GM21381 (cell line): ENCODE data around the gene OR52I1.
A peak's percentile ranks its signal among the peaks of the same experiment; 100 is the strongest.

Experiments
- ATAC-seq: cut with Tn5 transposase; IDR thresholded peaks from one replicate; pipeline ENCODE4 v1.9.1; 2021; ENCODE audit warnings: mild to moderate bottlenecking, moderate library complexity; ENCODE audit not compliant: unreplicated experiment

Gene OR52I1

DNA sequence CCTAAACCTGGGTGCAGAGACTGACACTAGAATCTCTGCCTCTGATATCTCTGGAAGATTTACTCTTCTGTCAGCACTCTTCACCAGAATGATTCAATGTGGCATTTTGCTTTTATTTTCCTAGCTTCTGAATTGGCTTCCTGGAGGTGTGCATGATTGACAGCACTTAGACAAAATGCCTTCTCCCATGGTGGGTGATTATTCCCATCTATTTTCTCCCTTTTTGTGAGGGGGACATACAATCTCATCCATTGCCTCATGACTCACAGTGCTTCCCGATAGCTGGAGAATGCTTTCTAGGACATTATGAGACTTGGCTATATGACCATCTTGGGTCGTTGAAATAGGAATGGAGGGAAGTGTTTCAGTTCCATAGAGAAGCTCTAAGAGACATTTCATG, 18.1 kb downstream of the OR52I1 start:
- ATAC-seq = no peak

DNA sequence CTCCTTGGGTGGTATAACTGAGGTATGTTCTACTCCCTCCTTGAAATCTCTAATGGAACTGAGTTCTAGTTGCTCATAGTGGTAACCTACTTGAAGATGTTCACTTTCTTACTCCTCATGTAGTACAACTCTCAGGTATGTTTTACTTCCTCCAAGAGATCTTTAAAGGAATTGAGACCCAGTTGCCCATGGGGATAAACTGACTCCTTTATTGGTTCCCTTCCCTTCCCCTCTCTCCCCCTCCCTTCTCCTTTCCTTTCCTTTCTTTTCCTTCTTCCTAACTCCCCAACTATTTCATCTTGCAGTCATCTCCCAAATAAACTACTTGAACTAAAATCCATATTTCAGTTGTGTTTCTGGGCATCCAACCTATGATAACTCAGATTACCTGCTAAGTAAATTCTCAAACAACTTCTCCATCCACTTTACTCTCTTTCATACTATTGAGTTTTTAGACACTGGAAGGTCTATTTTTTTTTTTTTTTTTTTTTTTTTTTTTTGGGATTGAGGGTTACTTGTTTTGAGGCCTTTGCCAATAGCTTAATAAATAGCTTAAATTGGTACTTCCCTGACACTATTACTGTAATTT, 22.1 kb downstream of the OR52I1 start:
- no peak for ATAC-seq

DNA sequence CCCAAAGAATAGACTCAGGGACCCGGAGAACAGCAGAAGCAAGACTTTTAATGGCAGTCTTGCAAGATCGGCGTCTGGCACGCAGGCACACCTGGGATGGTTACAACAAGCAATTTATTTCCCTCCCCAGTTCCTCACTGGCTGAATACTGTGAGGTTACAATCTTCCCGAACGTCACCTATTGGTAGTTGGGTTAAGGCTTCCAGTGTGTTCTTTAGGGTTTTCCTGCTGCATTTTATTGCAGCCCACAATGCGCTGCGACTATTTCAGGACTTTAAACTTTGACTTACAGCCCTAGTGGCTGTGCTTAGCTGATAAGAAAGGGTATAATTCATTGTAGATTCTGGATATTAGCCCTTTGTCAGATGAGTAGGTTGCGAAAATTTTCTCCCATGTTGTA, 25.7 kb downstream of the OR52I1 start:
- ATAC-seq = no peak

DNA sequence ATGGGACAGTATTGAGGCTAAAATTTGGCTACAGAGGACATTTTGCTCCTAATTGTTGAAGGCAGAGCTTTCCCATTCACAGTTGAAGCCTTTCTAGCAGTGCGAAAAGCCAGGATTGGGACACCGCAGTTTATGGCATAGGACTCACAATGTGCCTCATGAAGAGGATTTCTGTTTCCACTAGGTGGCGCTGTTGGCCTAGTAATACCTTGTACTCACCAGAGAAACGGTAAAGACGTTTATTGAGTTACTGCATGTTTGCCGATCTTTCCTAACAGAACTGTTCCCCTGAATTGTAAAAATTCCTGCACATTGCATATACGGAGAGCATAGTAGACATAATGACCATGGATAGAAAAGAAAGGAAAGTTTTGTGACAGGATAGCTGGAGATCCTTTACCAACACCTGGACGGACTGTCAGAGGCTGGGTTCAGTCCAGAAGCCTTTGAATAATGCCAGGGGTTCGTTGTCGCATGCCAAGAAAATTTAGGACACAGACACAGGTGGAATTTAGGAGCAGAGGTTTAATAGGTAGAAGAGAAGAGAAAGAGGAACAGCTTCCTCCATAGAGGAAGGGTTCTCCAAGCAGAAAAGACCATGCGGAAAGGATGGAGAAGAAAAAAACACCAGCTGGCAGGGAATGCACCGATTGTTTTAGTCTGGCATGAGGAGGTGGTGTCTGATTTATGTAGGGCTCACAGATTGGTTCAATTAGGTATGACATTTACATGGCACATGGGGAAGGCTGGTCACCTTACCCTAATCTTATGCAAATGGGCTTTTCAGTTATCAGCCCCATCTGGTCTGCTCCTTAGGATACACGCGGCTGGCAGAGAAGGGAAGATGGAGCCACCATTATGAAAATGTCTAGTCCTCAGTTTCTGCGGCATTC, 32.6 kb downstream of the OR52I1 start:
- no peak for ATAC-seq

DNA sequence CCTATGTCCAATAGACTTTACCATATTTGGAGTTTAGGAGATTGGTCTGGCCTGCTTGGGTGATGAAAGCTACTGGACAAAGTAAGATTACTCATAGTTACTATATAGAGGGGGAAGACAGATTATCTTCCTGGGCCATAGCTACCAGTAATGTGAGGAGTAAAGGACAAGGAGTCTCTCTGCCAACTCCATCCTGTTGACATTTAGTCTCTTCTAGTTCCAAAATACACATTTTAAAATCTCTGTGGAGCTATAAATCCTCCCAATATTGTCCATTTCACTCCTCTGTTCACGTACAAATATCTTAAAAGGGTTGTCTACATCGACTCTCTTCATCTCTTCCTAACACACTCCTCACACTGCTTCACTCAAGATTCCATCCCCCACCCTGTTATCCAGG, 42.3 kb downstream of the OR52I1 start:
- no peak for ATAC-seq

DNA sequence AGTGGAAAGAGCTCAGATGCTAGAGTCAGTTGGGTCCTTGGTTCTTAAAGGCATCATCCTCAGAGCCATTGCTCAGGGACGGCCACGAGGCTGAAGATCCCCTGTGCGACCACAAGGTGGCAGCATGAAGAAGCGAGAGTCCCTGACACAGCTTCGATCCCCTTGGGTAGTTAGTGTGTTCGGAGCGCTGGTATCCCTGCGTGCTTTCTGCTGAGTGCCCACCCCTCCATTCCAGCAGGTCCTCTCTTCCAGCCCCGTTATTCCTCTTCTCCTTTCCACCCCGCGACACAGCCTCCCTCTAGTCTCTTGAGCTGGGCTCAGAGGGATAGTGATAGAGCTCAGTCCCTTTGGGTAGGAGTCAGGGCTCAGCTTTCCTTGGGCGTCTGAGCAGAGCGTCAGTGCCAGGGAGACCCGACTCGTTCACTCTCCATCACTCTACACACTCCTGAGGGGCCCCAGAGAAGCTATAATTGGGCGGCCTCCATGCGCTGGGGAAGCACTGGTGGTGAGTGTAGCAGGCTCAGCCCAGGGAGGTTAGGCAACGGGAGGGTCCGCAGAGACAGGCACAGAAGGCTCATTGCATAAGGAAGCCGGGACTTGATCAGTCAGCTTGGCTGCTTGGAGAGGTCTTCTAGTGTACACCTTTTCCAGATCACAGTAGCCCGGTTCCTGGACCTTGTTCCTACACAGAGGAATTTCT, 43.3 kb downstream of the OR52I1 start, which contains the start of gene OR51D1:
OR51D1 (plus strand) TSS at position 516 of the 700 bp plus-strand sequence. CDS start 2,314 bp downstream, outside the sequence.
- peak; percentile 98 for ATAC-seq

DNA sequence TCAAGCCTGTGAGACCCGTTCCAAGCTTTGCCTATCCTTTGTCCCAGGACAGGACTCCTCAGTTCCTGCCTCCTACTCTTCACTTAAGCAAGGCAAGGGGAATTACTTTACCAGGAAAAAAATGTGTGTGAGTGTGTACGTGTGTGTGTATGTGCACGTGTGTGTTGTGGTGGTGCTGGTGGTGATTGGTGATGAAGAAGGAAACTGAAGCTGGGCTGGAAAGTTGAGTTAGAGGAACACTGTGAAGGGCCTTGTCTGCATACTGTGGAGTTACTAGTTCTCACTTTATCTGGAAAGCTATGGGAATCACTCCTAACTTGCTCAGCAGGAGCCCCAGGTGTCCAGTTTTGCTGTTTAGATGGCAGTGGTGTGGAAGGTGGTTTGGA, 43.8 kb downstream of the OR52I1 start:
- ATAC-seq = no peak

DNA sequence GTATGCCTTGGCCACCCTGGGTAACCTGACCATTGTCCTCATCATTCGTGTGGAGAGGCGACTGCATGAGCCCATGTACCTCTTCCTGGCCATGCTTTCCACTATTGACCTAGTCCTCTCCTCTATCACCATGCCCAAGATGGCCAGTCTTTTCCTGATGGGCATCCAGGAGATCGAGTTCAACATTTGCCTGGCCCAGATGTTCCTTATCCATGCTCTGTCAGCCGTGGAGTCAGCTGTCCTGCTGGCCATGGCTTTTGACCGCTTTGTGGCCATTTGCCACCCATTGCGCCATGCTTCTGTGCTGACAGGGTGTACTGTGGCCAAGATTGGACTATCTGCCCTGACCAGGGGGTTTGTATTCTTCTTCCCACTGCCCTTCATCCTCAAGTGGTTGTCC, 46.1 kb downstream of the OR52I1 start:
- no peak for ATAC-seq

DNA sequence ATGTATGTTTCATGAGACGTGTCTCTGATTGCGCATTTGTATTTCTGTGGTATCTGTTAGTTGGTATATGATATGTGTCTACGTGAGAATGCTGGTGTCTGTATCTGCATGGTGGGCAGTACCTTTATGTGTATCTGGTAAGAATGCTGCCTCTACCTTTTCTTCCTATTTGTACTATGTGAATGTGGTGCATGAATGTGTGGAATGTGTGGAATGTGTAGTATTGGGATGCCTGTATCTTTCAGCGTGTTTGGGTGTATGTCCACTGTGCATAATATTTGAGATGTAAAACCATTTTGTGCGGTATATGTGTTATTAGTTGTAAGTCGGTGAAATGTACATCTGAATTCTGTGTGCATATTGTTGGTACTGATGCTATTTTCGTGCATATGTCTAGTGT, 47.7 kb downstream of the OR52I1 start:
- no peak for ATAC-seq

DNA sequence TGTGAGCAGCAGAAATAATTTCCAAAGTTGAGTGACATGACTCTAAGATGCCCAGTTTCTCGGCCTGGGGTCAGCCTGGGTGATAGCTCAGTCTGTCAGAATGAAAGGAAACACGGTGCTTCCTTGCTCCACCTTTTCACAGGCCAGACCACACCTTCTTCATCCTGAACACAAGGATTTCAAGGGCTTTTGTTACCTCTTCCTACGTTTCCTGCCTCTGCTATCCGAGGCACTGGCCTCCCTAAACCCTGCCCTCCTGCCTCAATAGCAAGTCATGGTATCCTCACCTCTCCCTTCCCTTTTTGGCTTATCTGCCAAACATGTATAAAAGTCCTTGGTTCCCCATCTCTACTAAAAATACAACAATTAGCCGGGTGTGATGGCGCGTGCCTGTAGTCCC, 48.2 kb downstream of the OR52I1 start:
- ATAC-seq = no peak

DNA sequence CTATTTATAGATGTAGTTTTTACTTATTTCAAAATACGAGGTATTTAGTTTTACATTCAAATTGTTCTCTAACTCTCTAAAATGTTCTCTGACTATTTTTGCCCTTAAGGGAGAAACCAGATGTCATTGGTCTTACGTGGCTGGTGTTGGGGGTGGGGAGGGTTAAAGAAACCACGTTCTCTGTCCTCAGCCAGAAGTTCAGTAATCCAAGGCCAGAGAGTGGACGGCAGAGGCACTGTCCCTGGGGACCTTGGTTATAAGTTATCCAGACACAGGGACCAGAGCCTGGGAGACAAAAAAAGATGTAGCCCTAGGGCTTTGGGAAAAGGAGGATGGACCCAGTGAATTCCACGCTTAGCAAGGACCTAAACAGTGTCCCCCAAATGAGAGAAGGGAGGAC, 49.2 kb downstream of the OR52I1 start:
- ATAC-seq = no peak

DNA sequence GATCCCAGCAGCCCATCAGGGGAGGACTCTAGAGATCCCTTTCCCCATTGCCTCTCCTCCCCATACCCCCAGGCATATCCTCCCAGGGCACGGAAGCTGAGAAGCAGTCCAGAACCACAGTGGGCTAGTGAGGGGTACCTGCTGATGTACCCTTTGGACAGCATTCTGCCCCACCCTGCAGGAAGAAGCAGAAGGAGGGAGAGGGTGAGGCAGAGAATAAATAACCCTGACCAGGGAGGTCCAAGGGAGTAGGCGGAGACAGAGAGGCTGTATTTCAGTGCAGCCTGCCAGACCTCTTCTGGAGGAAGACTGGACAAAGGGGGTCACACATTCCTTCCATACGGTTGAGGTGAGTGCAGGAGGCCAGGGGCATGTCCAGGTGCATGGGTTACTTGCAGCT, 49.8 kb downstream of the OR52I1 start, which contains the start of gene OR51E1:
OR51E1 (plus strand) TSS at position 301 of the 400 bp plus-strand sequence. CDS start 8,545 bp downstream, outside the sequence.
- no peak for ATAC-seq

DNA sequence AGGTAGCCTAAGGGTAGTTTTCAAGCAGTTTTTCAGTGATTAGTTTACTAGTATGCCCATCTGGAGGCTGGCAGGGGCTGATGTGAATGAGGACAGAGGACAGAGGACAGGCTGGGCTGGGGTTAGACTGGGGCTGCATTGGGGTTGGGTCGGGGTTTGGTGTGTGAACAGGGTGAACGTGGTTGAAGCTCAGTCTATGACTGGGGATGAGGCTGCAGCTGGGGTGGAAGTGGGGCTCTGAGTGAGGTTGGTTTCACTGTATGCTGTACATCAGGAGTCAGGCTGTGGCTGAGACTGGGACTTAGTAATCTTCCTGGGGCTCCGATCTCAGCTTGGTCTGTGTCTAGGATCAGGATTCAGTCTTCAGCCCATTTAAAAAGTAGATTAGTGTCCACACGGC, 50.4 kb downstream of the OR52I1 start:
- no peak for ATAC-seq
